HCT116 (cell line): ENCODE data around the gene ABCC5. TPM values are rescaled to one million over a fixed set of nuclear protein-coding genes. Genes with fewer than 3 reads are reported as not detected.
A peak's percentile ranks its signal among the peaks of the same experiment; 100 is the strongest.

Experiments
- ATAC-seq: fragments of 200-7000 bp; cut with Tn5 transposase; 2 replicates; pipeline ENCODE4 v1.9.1; 2020; ENCODE audit warnings: mild to moderate bottlenecking, moderate library complexity
- BruUV-seq: library from RNA; stranded (reverse); fragments of 400-500 nt; replicated peaks from 2 replicates; lab custom pipeline; 2021; lab: Mats Ljungman, UMichigan
- CTCF ChIA-PET: fragments of 300-600 bp; sonication (Branson Sonifier 250); formaldehyde crosslinking; loops from one replicate; lab custom pipeline; 2021; ENCODE audit warnings: antibody characterized with exemption; lab: Charles Lee
- POLR2A ChIA-PET: fragments of 300-600, 350-600 bp; sonication (Branson Sonifier 250); formaldehyde crosslinking; loops from one replicate; lab custom pipeline; 2021; ENCODE audit warnings: antibody characterized with exemption; lab: Charles Lee
- RAD21 ChIA-PET, 2 experiments: fragments of 300-600 bp; sonication (Branson Sonifier 250); formaldehyde crosslinking; loops; one replicate each; lab custom pipeline; 2023; ENCODE audit warnings: low total read pairs in 2 of 2; ENCODE audit not compliant: uncharacterized antibody in 2 of 2, unreplicated experiment in 2 of 2, low non-redundant PET in 1 of 2; lab: Charles Lee
- DNase-seq: peaks from one replicate; pipeline ENCODE4 v3.0.0-alpha.2; 2010; ENCODE audit warnings: low read depth, low spot score
- H2AFZ ChIP-seq: fragments of 200-600 bp; shearing (Covaris generic), sonication (generic); 2 replicates; pipeline ENCODE4 v1.6.1; 2017; ENCODE audit warnings: low read depth, mixed run types, mixed read lengths, antibody characterized with exemption, low read length; ENCODE audit not compliant: poor library complexity, severe bottlenecking
- H3K27ac ChIP-seq: 2 replicates; pipeline ENCODE4 v1.5.1; 2012; ENCODE audit warnings: low read depth, low read length
- H3K27me3 ChIP-seq: fragments of 200-600 bp; sonication (generic); 2 replicates; pipeline ENCODE4 v1.6.1; 2016; ENCODE audit warnings: mixed run types, low read length, mixed read lengths; ENCODE audit not compliant: insufficient read depth
- H3K36me3 ChIP-seq, 2 experiments: fragments of 200-500 bp in 1 of 2; fragments of 200-600 bp in 1 of 2; sonication (Bioruptor generic) in 1 of 2; sonication (generic) in 1 of 2; 2 replicates each; pipeline versions ENCODE4 v1.5.1 to v1.6.1; 2014 to 2016; ENCODE audit warnings: low read length in 2 of 2, inconsistent platforms in 1 of 2, mixed read lengths in 1 of 2, mixed run types in 1 of 2; ENCODE audit not compliant: insufficient read depth in 2 of 2, control insufficient read depth in 1 of 2
- H3K4me1 ChIP-seq, 2 experiments: fragments of 200-600 bp in 1 of 2; sonication (generic) in 1 of 2; 2 replicates each; pipeline versions ENCODE4 v1.5.1 to v1.6.1; 2012 to 2017; ENCODE audit warnings: low read length in 2 of 2, inconsistent platforms in 1 of 2, mild to moderate bottlenecking in 1 of 2, mixed read lengths in 1 of 2, mixed run types in 1 of 2, moderate library complexity in 1 of 2; ENCODE audit not compliant: insufficient read depth in 2 of 2, control insufficient read depth in 1 of 2
- H3K4me2 ChIP-seq: fragments of 200-600 bp; sonication (generic); 2 replicates; pipeline ENCODE4 v1.6.1; 2017; ENCODE audit warnings: mixed run types, low read length, mixed read lengths
- H3K4me3 ChIP-seq, 2 experiments: fragments of 200-600 bp in 1 of 2; sonication (generic) in 1 of 2; replicated peaks in 1 of 2; 2 replicates each; pipeline ENCODE4 v1.5.1; 2011 to 2016; ENCODE audit warnings: low read length in 2 of 2, control low read depth in 1 of 2, low read depth in 1 of 2, mild to moderate bottlenecking in 1 of 2, mixed read lengths in 1 of 2, mixed run types in 1 of 2
- H3K79me2 ChIP-seq: fragments of 200-600 bp; sonication (generic); 2 replicates; pipeline ENCODE4 v1.6.1; 2017; ENCODE audit warnings: mild to moderate bottlenecking, mixed run types, low read length, moderate library complexity, mixed read lengths; ENCODE audit not compliant: insufficient read depth
- H3K9ac ChIP-seq: fragments of 200-600 bp; sonication (generic); 2 replicates; pipeline ENCODE4 v1.6.1; 2016; ENCODE audit warnings: low read length, mixed read lengths
- H3K9me2 ChIP-seq: fragments of 200-600 bp; sonication (generic), shearing (Covaris generic); 2 replicates; pipeline ENCODE4 v1.6.1; 2017; ENCODE audit warnings: mixed run types, mild to moderate bottlenecking, moderate library complexity; ENCODE audit not compliant: insufficient read depth
- H3K9me3 ChIP-seq, 2 experiments: fragments of 200-500 bp in 1 of 2; fragments of 200-600 bp in 1 of 2; sonication (Bioruptor generic) in 1 of 2; sonication (generic) in 1 of 2; 2 replicates each; pipeline ENCODE4 v1.6.1; 2014 to 2017; ENCODE audit warnings: low read length in 2 of 2, mixed read lengths in 2 of 2, inconsistent platforms in 1 of 2, low read depth in 1 of 2, mild to moderate bottlenecking in 1 of 2, mixed run types in 1 of 2, moderate library complexity in 1 of 2; ENCODE audit not compliant: control insufficient read depth in 1 of 2, insufficient read depth in 1 of 2
- H4K20me1 ChIP-seq: fragments of 200-600 bp; sonication (generic), shearing (Covaris generic); 2 replicates; pipeline ENCODE4 v1.6.1; 2017; ENCODE audit warnings: mixed run types, mild to moderate bottlenecking, moderate library complexity; ENCODE audit not compliant: insufficient read depth
- ATF3 ChIP-seq: IDR thresholded peaks from 2 replicates; pipeline ENCODE4 v1.6.1; 2012
- CBX3 ChIP-seq: IDR thresholded peaks from 2 replicates; pipeline ENCODE4 v1.6.1; 2012; ENCODE audit warnings: low read depth
- CEBPB ChIP-seq: IDR thresholded peaks from 2 replicates; pipeline ENCODE4 v1.6.1; 2012; ENCODE audit warnings: low read depth
- ELF1 ChIP-seq: IDR thresholded peaks from 2 replicates; pipeline ENCODE4 v1.6.1; 2012; ENCODE audit warnings: low read depth, borderline replicate concordance
- EZH2 ChIP-seq: fragments of 200-600 bp; sonication (generic); IDR thresholded peaks from 2 replicates; pipeline ENCODE4 v1.6.1; 2017; ENCODE audit warnings: antibody characterized with exemption, mixed run types
- EZH2phosphoT487 ChIP-seq: fragments of 200-600 bp; IDR thresholded peaks from 2 replicates; pipeline ENCODE4 v1.6.1; 2018; ENCODE audit warnings: antibody characterized with exemption, borderline replicate concordance
- FOSL1 ChIP-seq: IDR thresholded peaks from 2 replicates; pipeline ENCODE4 v1.6.1; 2012; ENCODE audit warnings: low read depth
- JUND ChIP-seq: IDR thresholded peaks from 2 replicates; pipeline ENCODE4 v1.6.1; 2012
- MAX ChIP-seq: IDR thresholded peaks from 2 replicates; pipeline ENCODE4 v1.6.1; 2012
- POLR2AphosphoS5 ChIP-seq: IDR thresholded peaks from 2 replicates; pipeline ENCODE4 v1.6.1; 2011; ENCODE audit warnings: mild to moderate bottlenecking, low read depth, low read length, moderate library complexity
- RAD21 ChIP-seq: IDR thresholded peaks from 2 replicates; pipeline ENCODE4 v1.6.1; 2012; ENCODE audit warnings: low read depth, mild to moderate bottlenecking
- REST ChIP-seq: IDR thresholded peaks from 2 replicates; pipeline ENCODE4 v1.6.1; 2012; ENCODE audit warnings: low read depth
- SIN3A ChIP-seq: IDR thresholded peaks from 2 replicates; pipeline ENCODE4 v1.6.1; 2012; ENCODE audit warnings: low read depth
- SP1 ChIP-seq: IDR thresholded peaks from 2 replicates; pipeline ENCODE4 v1.6.1; 2012; ENCODE audit warnings: low read depth
- TCF7L2 ChIP-seq: IDR thresholded peaks from 2 replicates; pipeline ENCODE4 v1.7.0; 2011; ENCODE audit warnings: borderline replicate concordance, inconsistent platforms; ENCODE audit not compliant: insufficient read depth, insufficient read length; ENCODE audit errors: extremely low read depth
- ZBTB33 ChIP-seq: IDR thresholded peaks from 2 replicates; pipeline ENCODE4 v1.6.1; 2011; ENCODE audit warnings: mild to moderate bottlenecking, low read length, moderate library complexity; ENCODE audit not compliant: insufficient replicate concordance; ENCODE audit errors: extremely low read depth
- ZFX ChIP-seq: fragments of 450-650 bp; IDR thresholded peaks from 2 replicates; pipeline ENCODE4 v1.6.1; 2017
- ZNF274 ChIP-seq: fragments of 200-500 bp; sonication (Bioruptor generic); IDR thresholded peaks from 2 replicates; pipeline ENCODE4 v1.6.1; 2014; ENCODE audit warnings: mild to moderate bottlenecking, low read depth, low read length, inconsistent platforms
- intact Hi-C: fragments of 100-400 bp; cut with micrococcal nuclease; formaldehyde crosslinking; loops from 2 replicates; pipeline ENCODE4 v1.10.0; 2022
- total RNA-seq: library from RNA; stranded (reverse); gene quantifications from one replicate; pipeline ENCODE4 v1.2.1, GENCODE V29; 2021; ENCODE audit not compliant: unreplicated experiment

ABCC5 gene
- total RNA-seq, 1 experiment from 2014 or later = 16.9 TPM

GRCh38 chr3:183980403-183980802 is 37.3 kb downstream of the ABCC5 start (continued):
- TF ChIP-seq ZBTB33 (no peak), POLR2AphosphoS5 (no peak), FOSL1 (no peak)

GRCh38 chr3:183975981-183976662 is 41.6 kb downstream of the ABCC5 start:
- no peaks in the 10 kb centered on the region for H3K9me2 ChIP-seq
- H3K79me2 ChIP-seq = no peaks in the 10 kb centered on the region
- no peak for TF ChIP-seq ATF3
- TF ChIP-seq SP1 = no peak
- TF ChIP-seq JUND = 0 out of 2 replicates have a peak, but pooled peaks have one; percentile 14
- no peak for TF ChIP-seq CBX3
- TF ChIP-seq ELF1 = no peak
- TF ChIP-seq REST = no peak
- 0 out of 2 replicates have a peak, but pooled peaks have one; percentile 12 for TF ChIP-seq FOSL1
- TF ChIP-seq ZFX = no peak
- TF ChIP-seq ZNF274 = no peak
- no peak for TF ChIP-seq RAD21
- no peak for TF ChIP-seq EZH2phosphoT487
- no peak for TF ChIP-seq CEBPB
- no peak for TF ChIP-seq TCF7L2
- no peak for TF ChIP-seq MAX
- TF ChIP-seq EZH2 = no peak
- TF ChIP-seq SIN3A = no peak
- no peak for TF ChIP-seq POLR2AphosphoS5
- intact Hi-C loops = no loop called here
- no peaks in the 10 kb centered on the region for H3K9me3 ChIP-seq
- no peak overlapping the region for H2AFZ ChIP-seq
- no peaks in the 10 kb centered on the region; a peak in 1 of 4 replicates for H3K36me3 ChIP-seq
- no peak overlapping the region for H3K27ac ChIP-seq
- no TSS peak for BruUV-seq
- no peaks in the 10 kb centered on the region for H4K20me1 ChIP-seq
- ChIA-PET CTCF (no interaction called here), POLR2A (no interaction called here), RAD21 (no interaction called here)
- ATAC-seq (no peak), DNase-seq (no peak)
- H3K27me3 ChIP-seq = no peaks in the 10 kb centered on the region
- H3K4me2 ChIP-seq = no peak overlapping the region
- H3K9ac ChIP-seq = no peak overlapping the region
- peaks cover 0 to 6% of the 10 kb centered on the region in 2 experiments; a peak in 2 of 4 replicates for H3K4me1 ChIP-seq
- no peak overlapping the region for H3K4me3 ChIP-seq
